K562 (cell line): ENCODE data around the gene ENO2. TPM values are rescaled to one million over a fixed set of nuclear protein-coding genes. Genes with fewer than 3 reads are reported as not detected.
A peak's percentile ranks its signal among the peaks of the same experiment; 100 is the strongest.

Experiments used
- ATAC-seq: fragments of 200-7000 bp; cut with Tn5 transposase; 3 replicates; pipeline ENCODE4 v1.9.1; 2020; ENCODE audit warnings: moderate library complexity
- BruUV-seq: library from RNA; stranded (reverse); fragments of 400-500 nt; replicated peaks from 2 replicates; lab custom pipeline; 2021; lab: Mats Ljungman, UMichigan
- CTCF ChIA-PET: fragments of 300-600 bp; formaldehyde crosslinking; extraction: SDS; loops from one replicate; lab custom pipeline; 2021; ENCODE audit warnings: low intra/inter-chr PET ratio; lab: Yijun Ruan, JAX
- POLR2A ChIA-PET: fragments of 300-600, 350-650 bp; sonication (Branson Sonifier 250); formaldehyde crosslinking; extraction: SDS; loops from one replicate; lab custom pipeline; 2021; ENCODE audit warnings: antibody characterized with exemption, inconsistent platforms; lab: Yijun Ruan, JAX
- DNase-seq, 4 experiments: peaks; one replicate each; pipeline versions ENCODE4 v3.0.0 to v3.0.0-alpha.2; 2011 to 2018; ENCODE audit warnings: low spot score in 3 of 4, mixed read lengths in 3 of 4; ENCODE audit errors: extremely low read depth in 1 of 4
- FAIRE-seq: peaks from 2 replicates; lab custom pipeline; 2011; peaks lifted over from hg19 to GRCh38; lab: Jason Lieb, UNC
- H2AFZ ChIP-seq: 2 replicates; pipeline ENCODE4 v1.6.0; 2011; ENCODE audit warnings: low read depth, low read length, control low read depth, inconsistent platforms
- H3K27ac ChIP-seq: fragments of 200-600 bp; 3 replicates; pipeline ENCODE4 v1.8.0; 2011; ENCODE audit warnings: low read depth, mild to moderate bottlenecking, control low read depth, inconsistent platforms, low read length, moderate library complexity, mixed read lengths; ENCODE audit errors: extremely low read depth
- H3K27me3 ChIP-seq, 2 experiments: fragments of 300-600 bp in 1 of 2; 2 replicates in 1 of 2; 3 replicates in 1 of 2; pipeline versions ENCODE4 v1.6.0 to v1.8.0; 2011; ENCODE audit warnings: inconsistent platforms in 2 of 2, low read length in 2 of 2, mild to moderate bottlenecking in 1 of 2, mixed read lengths in 1 of 2, moderate library complexity in 1 of 2; ENCODE audit not compliant: control insufficient read depth in 2 of 2, insufficient read depth in 2 of 2
- H3K36me3 ChIP-seq: fragments of 300-600 bp; 3 replicates; pipeline ENCODE4 v1.8.0; 2011; ENCODE audit warnings: mild to moderate bottlenecking, low read length, inconsistent platforms; ENCODE audit not compliant: control insufficient read depth, insufficient read depth
- H3K4me1 ChIP-seq, 2 experiments: fragments of 200-600 bp in 1 of 2; replicated peaks in 1 of 2; 2 replicates in 1 of 2; 3 replicates in 1 of 2; pipeline versions ENCODE4 v1.5.1 to v1.8.0; 2011; ENCODE audit warnings: inconsistent platforms in 2 of 2, low read length in 2 of 2, mild to moderate bottlenecking in 1 of 2, mixed read lengths in 1 of 2, moderate library complexity in 1 of 2; ENCODE audit not compliant: control insufficient read depth in 2 of 2, insufficient read depth in 2 of 2
- H3K4me2 ChIP-seq: 2 replicates; pipeline ENCODE4 v1.6.1; 2011; ENCODE audit warnings: low read length, control low read depth, inconsistent platforms, mixed read lengths; ENCODE audit not compliant: insufficient read depth
- H3K4me3 ChIP-seq: fragments of 200-600 bp; sonication (generic), shearing (Covaris generic); 2 replicates; pipeline ENCODE4 v1.5.1; 2016; ENCODE audit warnings: control low read depth, inconsistent platforms
- H3K79me2 ChIP-seq: fragments of 200-600 bp; 3 replicates; pipeline ENCODE4 v1.8.0; 2011; ENCODE audit warnings: low read length, inconsistent platforms; ENCODE audit not compliant: control insufficient read depth, insufficient read depth
- H3K9ac ChIP-seq, 2 experiments: 2 replicates each; pipeline versions ENCODE4 v1.6.0 to v1.6.1; 2011; ENCODE audit warnings: low read depth in 2 of 2, low read length in 2 of 2, control low read depth in 1 of 2, inconsistent platforms in 1 of 2, mild to moderate bottlenecking in 1 of 2, mixed read lengths in 1 of 2; ENCODE audit not compliant: insufficient read depth in 1 of 2
- H3K9me1 ChIP-seq: one replicate; pipeline ENCODE4 v1.6.0; 2011; ENCODE audit warnings: inconsistent platforms, mild to moderate bottlenecking, low read length, moderate library complexity; ENCODE audit not compliant: control insufficient read depth, insufficient read depth
- H3K9me3 ChIP-seq: replicated peaks from 2 replicates; pipeline ENCODE4 v1.5.1; 2011; ENCODE audit warnings: low read depth, low read length, inconsistent platforms; ENCODE audit not compliant: control insufficient read depth, insufficient read depth
- H4K20me1 ChIP-seq: replicated peaks from 2 replicates; pipeline ENCODE4 v1.6.1; 2011; ENCODE audit warnings: low read length, inconsistent platforms, mixed read lengths; ENCODE audit not compliant: control insufficient read depth, insufficient read depth
- BRD4 ChIP-seq: fragments of 200-600 bp; sonication (generic); IDR thresholded peaks from 2 replicates; pipeline ENCODE4 v1.6.1; 2017; ENCODE audit warnings: inconsistent platforms
- CBFA2T3 ChIP-seq: fragments of 450-650 bp; IDR thresholded peaks from 2 replicates; pipeline ENCODE4 v1.6.1; 2017
- DMBX1 ChIP-seq: fragments of 250-450 bp; sonication (Bioruptor Pico); IDR thresholded peaks from 2 replicates; pipeline ENCODE4 v1.8.0; 2022; ENCODE audit warnings: inconsistent platforms, mild to moderate bottlenecking, moderate library complexity, borderline replicate concordance
- FOXM1 ChIP-seq, 2 experiments: fragments of 450-650 bp in 1 of 2; sonication (generic) in 1 of 2; formaldehyde crosslinking in 1 of 2; IDR thresholded peaks; 2 replicates each; pipeline versions ENCODE4 v1.6.1 to v1.9.0; 2017 to 2022; ENCODE audit warnings: low read depth in 2 of 2, mild to moderate bottlenecking in 2 of 2, missing genetic modification reagents in 1 of 2, moderate library complexity in 1 of 2
- MAFF ChIP-seq: IDR thresholded peaks from 2 replicates; pipeline ENCODE4 v1.6.1; 2012; ENCODE audit warnings: low read length, improper control_type of control experiment
- NR1H2 ChIP-seq: sonication (generic); formaldehyde crosslinking; IDR thresholded peaks from 2 replicates; pipeline ENCODE4 v1.4.0; 2020; ENCODE audit warnings: mild to moderate bottlenecking, missing genetic modification reagents
- RBBP5 ChIP-seq: fragments of 200-600 bp; sonication (generic); IDR thresholded peaks from 2 replicates; pipeline ENCODE4 v1.6.1; 2012; ENCODE audit warnings: borderline replicate concordance, mild to moderate bottlenecking, low read length, control low read depth, inconsistent platforms; ENCODE audit not compliant: insufficient read depth, poor library complexity, severe bottlenecking
- RHOXF2B ChIP-seq: fragments of 250-450 bp; sonication (Bioruptor Pico); conservative IDR thresholded peaks from 2 replicates; pipeline ENCODE4 v1.5.1; 2021
- SOX6 ChIP-seq: fragments of 450-650 bp; IDR thresholded peaks from 2 replicates; pipeline ENCODE4 v1.6.1; 2014; ENCODE audit warnings: mild to moderate bottlenecking
- WHSC1 ChIP-seq: IDR thresholded peaks from one replicate; pipeline ENCODE4 v1.6.1; 2012; ENCODE audit warnings: low read length, control low read depth, inconsistent platforms
- ZBED1 ChIP-seq: IDR thresholded peaks from 2 replicates; pipeline ENCODE4 v1.6.1; 2014
- ZC3H4 ChIP-seq: sonication (generic); formaldehyde crosslinking; IDR thresholded peaks from 2 replicates; pipeline ENCODE4 v1.9.0; 2021; ENCODE audit warnings: missing genetic modification reagents, borderline replicate concordance
- ZFP1 ChIP-seq: fragments of 450-650 bp; formaldehyde crosslinking; IDR thresholded peaks from 2 replicates; pipeline ENCODE4 v1.4.0; 2020; ENCODE audit warnings: mild to moderate bottlenecking, mixed read lengths
- ZNF586 ChIP-seq: fragments of 450-650 bp; formaldehyde crosslinking; conservative IDR thresholded peaks from 2 replicates; pipeline ENCODE4 v1.4.0; 2020; ENCODE audit warnings: mild to moderate bottlenecking, moderate library complexity
- WGBS: fragments of 100-300 bp; shearing (Covaris generic); methylation state at CpG from one replicate; pipeline ENCODE4 v1.1.6; 2016; ENCODE audit warnings: low coverage, mixed read lengths; ENCODE audit not compliant: insufficient coverage; ENCODE audit errors: missing lambda C conversion rate; 5-methylcytosine and 5-hydroxymethylcytosine counted together
- in situ Hi-C: fragments of 300-500 bp; cut with MboI; formaldehyde crosslinking; loops from 4 replicates; pipeline ENCODE4 v1.15.0; 2018; ENCODE audit warnings: inconsistent platforms, mixed read lengths
- intact Hi-C: fragments of 100-400 bp; cut with micrococcal nuclease; formaldehyde crosslinking; loops from 2 replicates; pipeline ENCODE4 v1.14.2; 2022
- polyA plus RNA-seq, 8 experiments: library from polyadenylated mRNA; depleted of rRNA in 4 of 8; stranded (reverse) in 5 of 8; unstranded in 3 of 8; fragments of >200 nt; fragmentation: Nextera tagmentation in 2 of 8; fragmentation: Illumina TruSeq in 1 of 8; extraction: Ambion mirVana in 2 of 8; extraction: Trizol in 1 of 8; gene quantifications; 2 replicates each; pipeline versions ENCODE4 v1.2.1 to v1.2.3, GENCODE V29; 2011 to 2014; ENCODE audit warnings: inconsistent platforms in 1 of 8, missing spikeins in 1 of 8
- total RNA-seq, 7 experiments: library from RNA; depleted of rRNA in 6 of 7; stranded (reverse); fragments of >200 nt in 6 of 7; fragmentation: Illumina TruSeq in 2 of 7; extraction: Trizol in 2 of 7; gene quantifications; 2 replicates each; pipeline versions ENCODE4 v1.2.1 to v1.2.3, GENCODE V29; 2011 to 2021; ENCODE audit warnings: low replicate concordance in 1 of 7

The ENO2 gene
- total and polyA plus RNA-seq, 9 of the 15 experiments (the other 6 are each of a cell fraction or from before 2014, with no cell fraction given) = 10.9 to 43.3 (median 21.0) TPM

- DNase-seq = no peak
- ATAC-seq = no peak
- no TSS peak for BruUV-seq
- Histone ChIP-seq H3K36me3 (peaks cover 4% of the 10 kb centered on the region; the same call in 1 of the 3 replicates), H3K27me3 (no peaks in the 10 kb centered on the region), H3K4me1 (peaks cover 13 to 54% of the 10 kb centered on the region in 2 experiments), H2AFZ (peak overlapping the region; percentile 34), H3K4me2 (peak overlapping the region; percentile 47; the same call in 1 of the 2 replicates), H4K20me1 (no peaks in the 10 kb centered on the region), H3K9ac (no peak overlapping the region; a peak in 1 of 4 replicates), H3K79me2 (peaks cover 13% of the 10 kb centered on the region), H3K27ac (no peak overlapping the region), H3K4me3 (peak overlapping the region; percentile 13; the same call in 1 of the 2 replicates), H3K9me1 (no peaks in the 10 kb centered on the region), H3K9me3 (no peaks in the 10 kb centered on the region)
- CTCF ChIA-PET = interaction anchor here (1.2 kb wide), 1 partner anchor 18 kb away, joined by 4 read pairs; no protein-coding TSS in a partner anchor
- 72% methylated on average over 8 of the region's 8 CpGs for WGBS
- FAIRE-seq = peak; percentile 35
- in situ Hi-C loops (no loop called here), intact Hi-C loops (loop anchor here (1.0 kb wide), 1 partner anchor 13 kb away; no protein-coding TSS in a partner anchor)
- POLR2A ChIA-PET = interaction anchor here (0.5 to 6.3 kb wide), 7 partner anchors 12 to 164 kb away, joined by 3 to 98 read pairs (median 4); partner anchors contain the start of gene ATN1
- no peak for TF ChIP-seq ZC3H4 (CRISPR knock-in tag)
- TF ChIP-seq BRD4 = no peak
- no peak for TF ChIP-seq ZNF586 (CRISPR knock-in tag)
- TF ChIP-seq RHOXF2B (CRISPR knock-in tag) = no peak
- no peak for TF ChIP-seq NR1H2
- no peak for TF ChIP-seq CBFA2T3
- TF ChIP-seq WHSC1 = no peak
- TF ChIP-seq DMBX1 = no peak
- no peak; the same call in 1 of the 2 replicates for TF ChIP-seq ZBED1
- no peak for TF ChIP-seq RBBP5
- TF ChIP-seq ZFP1 (CRISPR knock-in tag) = no peak
- no peak for TF ChIP-seq SOX6
- no peak for TF ChIP-seq FOXM1 (IDR thresholded peaks at IDR 0.05; ENCODE audit: low read depth)
- no peak for TF ChIP-seq FOXM1 (CRISPR knock-in tag; IDR thresholded peaks at IDR 0.05; ENCODE audit: low read depth)
- no peak for TF ChIP-seq MAFF
Observed at GRCh38 chr12:6946920-6947374, 32.6 kb downstream of the ENO2 start.
